ENCODE data around the gene EXOC6B.

EXOC6B gene

GRCh38 chr2:72325592-72326422 is 500.0 kb downstream of the EXOC6B start:
- Histone ChIP-seq H2AFZ (ENCODE audit: insufficient read depth, low read length, poor library complexity) (no peak overlapping the region), H3K4me3 (ENCODE audit: low read depth, low read length) (no peak overlapping the region), H3K27ac (ENCODE audit: low read depth, low read length) (no peak overlapping the region), H3K79me1 (ENCODE audit: low read length) (no peaks in the 10 kb centered on the region), H3K14ac (ENCODE audit: low read length) (no peak overlapping the region), H3K4me2 (ENCODE audit: low read length) (no peak overlapping the region), H3K27me3 (ENCODE audit: insufficient read depth, low read length) (no peaks in the 10 kb centered on the region), H3K9me3 (ENCODE audit: insufficient read depth, low read depth, low read length) (no peaks in the 10 kb centered on the region), H2BK120ac (ENCODE audit: insufficient read depth, low read length, poor library complexity) (no peak overlapping the region), H3K4ac (ENCODE audit: low read depth, low read length) (no peak overlapping the region), H3K18ac (ENCODE audit: low read length) (no peak overlapping the region), H4K12ac (ENCODE audit: low read depth, low read length) (no peak overlapping the region), H2BK12ac (ENCODE audit: low read length) (no peak overlapping the region), H3K9ac (ENCODE audit: low read length) (no peak overlapping the region), H3K4me1 (ENCODE audit: control insufficient read depth in 1 of 2, insufficient read depth in 2 of 2, low read length in 2 of 2) (no peaks in the 10 kb centered on the region), H4K91ac (ENCODE audit: low read depth, low read length) (no peak overlapping the region), H2AK5ac (ENCODE audit: low read length) (no peak overlapping the region), H3K36me3 (ENCODE audit: control insufficient read depth in 1 of 2, insufficient read depth in 2 of 2, low read length in 2 of 2) (no peaks in the 10 kb centered on the region), H4K8ac (ENCODE audit: low read depth, low read length) (no peak overlapping the region), H2BK5ac (ENCODE audit: low read depth, low read length, poor library complexity) (no peak overlapping the region), H3K79me2 (ENCODE audit: control insufficient read depth, insufficient read depth, low read length, poor library complexity) (no peaks in the 10 kb centered on the region), H3K23ac (ENCODE audit: low read length) (no peak overlapping the region)
- DNase-seq = peak; percentile 21 to 59
- WGBS (ENCODE audit: extremely low coverage, insufficient coverage, insufficient read length) = no CpG with 5 or more reads among the region's 8 CpGs

- Histone ChIP-seq H4K8ac (ENCODE audit: low read depth, low read length) (no peak overlapping the region), H3K27me3 (ENCODE audit: insufficient read depth, low read length) (no peaks in the 10 kb centered on the region)
Measured at GRCh38 chr2:72316774-72317173, 509.1 kb downstream of the EXOC6B start.

GRCh38 chr2:72300147-72300684 is 525.6 kb downstream of the EXOC6B start:
- Histone ChIP-seq H3K27ac (ENCODE audit: low read depth, low read length) (no peak overlapping the region), H2AK5ac (ENCODE audit: low read length) (no peak overlapping the region), H3K9me3 (ENCODE audit: insufficient read depth, low read depth, low read length) (no peaks in the 10 kb centered on the region), H3K14ac (ENCODE audit: low read length) (no peak overlapping the region), H3K4me1 (ENCODE audit: control insufficient read depth in 1 of 2, insufficient read depth in 2 of 2, low read length in 2 of 2) (no peaks in the 10 kb centered on the region), H2BK120ac (ENCODE audit: insufficient read depth, low read length, poor library complexity) (no peak overlapping the region), H3K36me3 (ENCODE audit: control insufficient read depth in 1 of 2, insufficient read depth in 2 of 2, low read length in 2 of 2) (no peaks in the 10 kb centered on the region), H3K27me3 (ENCODE audit: insufficient read depth, low read length) (no peaks in the 10 kb centered on the region), H3K4me3 (ENCODE audit: low read depth, low read length) (no peak overlapping the region), H3K18ac (ENCODE audit: low read length) (no peak overlapping the region), H3K4ac (ENCODE audit: low read depth, low read length) (no peak overlapping the region), H3K79me2 (ENCODE audit: control insufficient read depth, insufficient read depth, low read length, poor library complexity) (no peaks in the 10 kb centered on the region), H2BK5ac (ENCODE audit: low read depth, low read length, poor library complexity) (no peak overlapping the region), H3K23ac (ENCODE audit: low read length) (no peak overlapping the region), H2BK12ac (ENCODE audit: low read length) (no peak overlapping the region), H3K79me1 (ENCODE audit: low read length) (no peaks in the 10 kb centered on the region), H3K9ac (ENCODE audit: low read length) (no peak overlapping the region), H4K12ac (ENCODE audit: low read depth, low read length) (no peak overlapping the region), H2AFZ (ENCODE audit: insufficient read depth, low read length, poor library complexity) (no peak overlapping the region), H3K4me2 (ENCODE audit: low read length) (no peak overlapping the region), H4K91ac (ENCODE audit: low read depth, low read length) (no peak overlapping the region), H4K8ac (ENCODE audit: low read depth, low read length) (no peak overlapping the region)
- DNase-seq = no peak
- WGBS (ENCODE audit: extremely low coverage, insufficient coverage, insufficient read length) = no CpG with 5 or more reads among the region's 9 CpGs

More at GRCh38 chr2:72316774-72317173, 509.1 kb downstream of the EXOC6B start:
- H2AK5ac ChIP-seq (ENCODE audit: low read length) = no peak overlapping the region
- no peak overlapping the region for H2BK12ac ChIP-seq (ENCODE audit: low read length)
- no peak overlapping the region for H3K14ac ChIP-seq (ENCODE audit: low read length)
- no peak overlapping the region for H2BK120ac ChIP-seq (ENCODE audit: insufficient read depth, low read length, poor library complexity)
- H3K79me2 ChIP-seq (ENCODE audit: control insufficient read depth, insufficient read depth, low read length, poor library complexity) = no peaks in the 10 kb centered on the region
- no peaks in the 10 kb centered on the region for H3K9me3 ChIP-seq (ENCODE audit: insufficient read depth, low read depth, low read length)
- H2BK5ac ChIP-seq (ENCODE audit: low read depth, low read length, poor library complexity) = no peak overlapping the region
- no peak overlapping the region for H3K4me2 ChIP-seq (ENCODE audit: low read length)
- no peak overlapping the region for H3K9ac ChIP-seq (ENCODE audit: low read length)
- no peak overlapping the region for H3K18ac ChIP-seq (ENCODE audit: low read length)
- H3K4me3 ChIP-seq (ENCODE audit: low read depth, low read length) = no peak overlapping the region
- no peaks in the 10 kb centered on the region for H3K79me1 ChIP-seq (ENCODE audit: low read length)
- no peak for DNase-seq
- no peak overlapping the region for H4K12ac ChIP-seq (ENCODE audit: low read depth, low read length)
- no peak overlapping the region for H3K4ac ChIP-seq (ENCODE audit: low read depth, low read length)
- H3K23ac ChIP-seq (ENCODE audit: low read length) = no peak overlapping the region
- H2AFZ ChIP-seq (ENCODE audit: insufficient read depth, low read length, poor library complexity) = no peak overlapping the region
- H3K4me1 ChIP-seq (ENCODE audit: control insufficient read depth in 1 of 2, insufficient read depth in 2 of 2, low read length in 2 of 2) = no peaks in the 10 kb centered on the region
- H3K27ac ChIP-seq (ENCODE audit: low read depth, low read length) = no peak overlapping the region
- no peaks in the 10 kb centered on the region for H3K36me3 ChIP-seq (ENCODE audit: control insufficient read depth in 1 of 2, insufficient read depth in 2 of 2, low read length in 2 of 2)
- H4K91ac ChIP-seq (ENCODE audit: low read depth, low read length) = no peak overlapping the region

GRCh38 chr2:72293620-72294019 is 532.2 kb downstream of the EXOC6B start:
- no peak for DNase-seq
- Histone ChIP-seq H3K23ac (ENCODE audit: low read length) (no peak overlapping the region), H2BK12ac (ENCODE audit: low read length) (no peak overlapping the region), H3K9me3 (ENCODE audit: insufficient read depth, low read depth, low read length) (no peaks in the 10 kb centered on the region), H3K36me3 (ENCODE audit: control insufficient read depth in 1 of 2, insufficient read depth in 2 of 2, low read length in 2 of 2) (no peaks in the 10 kb centered on the region), H4K91ac (ENCODE audit: low read depth, low read length) (no peak overlapping the region), H3K79me1 (ENCODE audit: low read length) (no peaks in the 10 kb centered on the region), H3K4me3 (ENCODE audit: low read depth, low read length) (no peak overlapping the region), H3K18ac (ENCODE audit: low read length) (no peak overlapping the region), H2AK5ac (ENCODE audit: low read length) (no peak overlapping the region), H3K27me3 (ENCODE audit: insufficient read depth, low read length) (no peaks in the 10 kb centered on the region), H2BK120ac (ENCODE audit: insufficient read depth, low read length, poor library complexity) (no peak overlapping the region), H3K4me2 (ENCODE audit: low read length) (no peak overlapping the region), H2AFZ (ENCODE audit: insufficient read depth, low read length, poor library complexity) (no peak overlapping the region), H3K4me1 (ENCODE audit: control insufficient read depth in 1 of 2, insufficient read depth in 2 of 2, low read length in 2 of 2) (no peaks in the 10 kb centered on the region), H3K79me2 (ENCODE audit: control insufficient read depth, insufficient read depth, low read length, poor library complexity) (no peaks in the 10 kb centered on the region), H3K4ac (ENCODE audit: low read depth, low read length) (no peak overlapping the region), H3K27ac (ENCODE audit: low read depth, low read length) (no peak overlapping the region), H4K8ac (ENCODE audit: low read depth, low read length) (no peak overlapping the region), H2BK5ac (ENCODE audit: low read depth, low read length, poor library complexity) (no peak overlapping the region), H4K12ac (ENCODE audit: low read depth, low read length) (no peak overlapping the region), H3K14ac (ENCODE audit: low read length) (no peak overlapping the region), H3K9ac (ENCODE audit: low read length) (no peak overlapping the region)
- WGBS (ENCODE audit: extremely low coverage, insufficient coverage, insufficient read length) = no CpG with 5 or more reads among the region's 1 CpG
